Body of pancreas (tissue), 4 donors: Measurements from ENCODE around the gene PRR36.

Experiments used
- CTCF ChIP-seq, 7 experiments: fragments of 450-650 bp in 4 of 7; fragments of 200-600 bp in 3 of 7; sonication (generic) in 3 of 7; IDR thresholded peaks; one replicate each; pipeline ENCODE4 v1.5.1; 2016 to 2019; ENCODE audit warnings: antibody characterized with exemption in 7 of 7
- POLR2A ChIP-seq, 3 donors: fragments of 450-650 bp; IDR thresholded peaks; one replicate each; pipeline ENCODE4 v1.6.1; 2016; ENCODE audit warnings: antibody characterized with exemption in 3 of 3, mild to moderate bottlenecking in 2 of 3

DNA sequence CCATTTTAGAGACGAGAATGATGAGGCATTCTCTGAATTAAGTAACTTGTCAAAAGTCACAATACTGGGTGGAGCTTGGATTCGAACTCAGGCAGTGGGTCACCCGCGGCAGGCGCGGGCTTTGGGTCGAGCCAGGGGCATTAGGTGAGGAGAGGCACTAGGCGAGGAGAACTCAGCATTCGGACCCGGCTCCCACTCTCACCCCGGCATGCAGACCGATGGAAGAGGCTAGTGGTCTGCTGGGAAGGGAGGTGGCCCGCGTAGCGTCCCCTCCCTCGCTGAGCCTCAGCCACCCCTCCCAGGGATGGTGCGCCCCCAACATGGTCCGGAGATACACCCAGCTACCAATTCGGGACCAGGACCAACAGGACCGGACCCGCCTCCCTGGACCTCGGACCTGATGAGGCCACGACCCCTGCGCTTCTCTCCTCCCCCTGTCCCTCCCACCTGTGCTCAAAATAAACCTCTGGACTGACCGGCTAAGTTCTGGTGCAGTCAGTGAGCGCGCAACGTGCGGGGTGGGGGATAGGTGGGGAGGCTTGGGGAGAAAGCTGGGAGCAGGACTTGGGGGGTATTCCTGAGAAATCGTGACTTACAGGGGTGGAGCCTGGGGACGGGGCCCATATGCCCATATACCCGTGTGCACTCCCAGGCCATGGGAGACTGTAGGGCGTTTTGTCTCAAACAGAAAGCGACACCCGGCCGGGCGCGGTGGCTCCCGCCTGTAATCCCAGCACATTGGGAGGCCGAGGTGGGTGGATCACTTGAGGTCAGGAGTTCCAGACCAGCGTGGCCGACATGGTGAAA is 44.6 kb upstream of the PRR36 start:
- TF ChIP-seq CTCF (IDR thresholded peaks at IDR 0.05) (no peak), POLR2A (IDR thresholded peaks at IDR 0.05) (no peak)
